Measurements from ENCODE around the gene SPOPL. TPM values are rescaled to one million over a fixed set of nuclear protein-coding genes. Genes with fewer than 3 reads are reported as not detected.

Gene SPOPL
- total RNA-seq, 4 donors from 2014 or later: 18.8 to 28.1 (median 21.9) TPM

DNA sequence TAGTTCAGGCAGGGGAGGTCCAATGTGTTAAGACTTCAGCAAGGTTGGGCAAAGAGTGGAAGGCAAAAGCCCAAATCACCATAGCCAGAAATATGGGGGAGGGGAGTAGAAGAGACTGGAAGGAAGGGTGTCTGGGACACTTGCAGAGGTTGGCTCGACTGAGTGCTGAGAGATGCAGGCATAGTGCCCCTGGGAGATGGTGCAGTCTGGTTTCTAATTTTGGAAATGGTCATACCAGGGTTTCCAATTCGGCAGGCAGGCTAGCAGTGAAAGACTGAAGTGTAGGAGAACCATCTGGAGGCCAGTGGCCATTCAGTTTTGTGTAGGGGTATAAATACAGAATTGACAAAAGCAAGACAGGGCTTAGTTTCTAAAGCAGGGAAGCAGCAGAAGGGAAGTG is 6.2 kb upstream of the SPOPL start:
- Histone ChIP-seq H3K9me3 (no peaks in the 10 kb centered on the region), H3K36me3 (no peaks in the 10 kb centered on the region), H3K4me3 (no peak overlapping the region), H3K4me1 (peaks cover 0 to 4% (median 0%) of the 10 kb centered on the region in 4 donors), H3K27ac (no peak overlapping the region), H3K27me3 (no peaks in the 10 kb centered on the region)
- DNase-seq: no peak
- no peak for TF ChIP-seq POLR2A (IDR thresholded peaks at IDR 0.05)

DNA sequence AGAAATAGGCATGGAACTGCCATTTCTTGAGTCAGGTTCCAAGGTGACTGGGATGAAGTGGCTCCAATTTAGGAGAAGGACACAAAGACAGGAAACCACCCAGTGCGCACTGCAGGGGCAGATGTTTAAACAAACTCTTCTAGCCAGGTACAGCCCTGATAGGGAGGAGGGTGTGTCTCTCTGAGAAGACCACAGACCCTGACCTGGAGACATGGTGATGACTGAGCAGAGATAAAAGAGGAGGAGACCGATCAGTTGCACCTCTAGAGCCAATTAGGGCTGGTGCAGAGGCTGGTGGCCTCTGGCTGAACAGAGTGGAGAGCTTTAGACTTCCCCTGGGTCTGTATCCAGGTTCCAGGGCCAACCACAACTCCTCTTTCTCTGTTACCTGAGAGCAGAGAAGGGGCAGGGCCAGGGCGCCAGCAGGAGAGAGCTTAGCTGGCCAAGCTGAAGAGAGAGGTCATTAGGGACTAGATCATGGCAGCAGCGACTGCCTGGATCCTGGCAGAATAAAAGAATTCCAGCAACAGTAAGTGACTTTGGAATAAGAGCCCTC is 5.4 kb upstream of the SPOPL start:
- H3K36me3 ChIP-seq: no peaks in the 10 kb centered on the region
- H3K4me1 ChIP-seq: peaks cover 0 to 11% (median 0%) of the 10 kb centered on the region in 4 donors
- no peaks in the 10 kb centered on the region for H3K27me3 ChIP-seq
- DNase-seq: no peak
- TF ChIP-seq, protein P1, sequence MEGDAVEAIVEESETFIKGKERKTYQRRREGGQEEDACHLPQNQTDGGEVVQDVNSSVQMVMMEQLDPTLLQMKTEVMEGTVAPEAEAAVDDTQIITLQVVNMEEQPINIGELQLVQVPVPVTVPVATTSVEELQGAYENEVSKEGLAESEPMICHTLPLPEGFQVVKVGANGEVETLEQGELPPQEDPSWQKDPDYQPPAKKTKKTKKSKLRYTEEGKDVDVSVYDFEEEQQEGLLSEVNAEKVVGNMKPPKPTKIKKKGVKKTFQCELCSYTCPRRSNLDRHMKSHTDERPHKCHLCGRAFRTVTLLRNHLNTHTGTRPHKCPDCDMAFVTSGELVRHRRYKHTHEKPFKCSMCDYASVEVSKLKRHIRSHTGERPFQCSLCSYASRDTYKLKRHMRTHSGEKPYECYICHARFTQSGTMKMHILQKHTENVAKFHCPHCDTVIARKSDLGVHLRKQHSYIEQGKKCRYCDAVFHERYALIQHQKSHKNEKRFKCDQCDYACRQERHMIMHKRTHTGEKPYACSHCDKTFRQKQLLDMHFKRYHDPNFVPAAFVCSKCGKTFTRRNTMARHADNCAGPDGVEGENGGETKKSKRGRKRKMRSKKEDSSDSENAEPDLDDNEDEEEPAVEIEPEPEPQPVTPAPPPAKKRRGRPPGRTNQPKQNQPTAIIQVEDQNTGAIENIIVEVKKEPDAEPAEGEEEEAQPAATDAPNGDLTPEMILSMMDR (IDR thresholded peaks at IDR 0.05): no peak
- TF ChIP-seq POLR2A (IDR thresholded peaks at IDR 0.05): no peak
- H3K9me3 ChIP-seq: no peaks in the 10 kb centered on the region
- H3K4me3 ChIP-seq: no peak overlapping the region
- no peak overlapping the region for H3K27ac ChIP-seq

DNA sequence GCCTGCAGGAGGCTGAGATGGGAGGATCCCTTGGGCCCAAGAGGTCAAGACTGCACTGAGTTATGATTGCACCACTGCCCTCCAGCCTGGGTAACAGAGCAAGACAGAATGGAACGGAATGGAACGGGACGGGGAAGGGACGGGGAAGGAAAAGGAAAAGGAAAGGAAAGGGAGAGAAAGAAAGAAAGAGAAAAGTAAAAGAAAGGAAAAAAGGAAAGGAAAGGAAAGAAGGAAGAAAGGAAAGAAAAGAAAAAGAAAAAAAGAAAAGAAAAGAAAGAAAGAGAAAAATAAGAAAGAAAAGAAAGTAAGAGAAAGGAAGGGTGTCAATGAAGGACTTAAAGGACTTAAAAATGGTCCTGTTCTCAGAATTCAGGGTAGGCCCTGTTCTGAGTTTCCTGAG is 4.3 kb upstream of the SPOPL start:
- Histone ChIP-seq H3K27ac (no peak overlapping the region), H3K4me3 (no peak overlapping the region), H3K36me3 (no peaks in the 10 kb centered on the region), H3K27me3 (no peaks in the 10 kb centered on the region), H3K4me1 (peaks cover 0 to 11% (median 0%) of the 10 kb centered on the region in 4 donors), H3K9me3 (no peaks in the 10 kb centered on the region)
- TF ChIP-seq, protein P1 (IDR thresholded peaks at IDR 0.05): no peak
- TF ChIP-seq POLR2A (IDR thresholded peaks at IDR 0.05): no peak
- no peak for DNase-seq

DNA sequence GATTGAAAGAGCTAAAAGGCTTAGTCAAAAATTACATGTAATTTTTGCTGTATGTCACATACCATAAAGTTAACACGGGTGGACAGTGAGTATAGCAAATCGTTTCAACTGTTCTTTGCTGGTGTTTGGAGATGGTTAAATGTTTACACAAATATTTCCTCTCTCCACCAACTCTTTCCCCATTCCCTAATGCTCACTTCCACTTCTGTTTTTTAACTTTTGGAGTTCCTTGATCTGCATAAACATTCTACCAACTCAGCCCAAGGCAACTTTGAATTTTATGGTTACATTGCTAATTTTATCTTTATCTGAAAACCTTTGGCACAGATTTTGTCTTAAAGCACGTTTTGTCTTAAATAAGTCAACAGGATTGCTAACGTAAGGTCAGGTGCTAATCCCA is 1.9 kb upstream of the SPOPL start:
- TF ChIP-seq, protein P1 (IDR thresholded peaks at IDR 0.05): no peak
- no peak for TF ChIP-seq POLR2A (IDR thresholded peaks at IDR 0.05)
- H3K4me3 ChIP-seq: no peak overlapping the region
- no peaks in the 10 kb centered on the region for H3K36me3 ChIP-seq
- H3K27ac ChIP-seq: no peak overlapping the region
- H3K9me3 ChIP-seq: no peaks in the 10 kb centered on the region
- H3K4me1 ChIP-seq: peaks cover 0 to 23% (median 6%) of the 10 kb centered on the region in 4 donors
- no peak for DNase-seq
- H3K27me3 ChIP-seq: no peaks in the 10 kb centered on the region

DNA sequence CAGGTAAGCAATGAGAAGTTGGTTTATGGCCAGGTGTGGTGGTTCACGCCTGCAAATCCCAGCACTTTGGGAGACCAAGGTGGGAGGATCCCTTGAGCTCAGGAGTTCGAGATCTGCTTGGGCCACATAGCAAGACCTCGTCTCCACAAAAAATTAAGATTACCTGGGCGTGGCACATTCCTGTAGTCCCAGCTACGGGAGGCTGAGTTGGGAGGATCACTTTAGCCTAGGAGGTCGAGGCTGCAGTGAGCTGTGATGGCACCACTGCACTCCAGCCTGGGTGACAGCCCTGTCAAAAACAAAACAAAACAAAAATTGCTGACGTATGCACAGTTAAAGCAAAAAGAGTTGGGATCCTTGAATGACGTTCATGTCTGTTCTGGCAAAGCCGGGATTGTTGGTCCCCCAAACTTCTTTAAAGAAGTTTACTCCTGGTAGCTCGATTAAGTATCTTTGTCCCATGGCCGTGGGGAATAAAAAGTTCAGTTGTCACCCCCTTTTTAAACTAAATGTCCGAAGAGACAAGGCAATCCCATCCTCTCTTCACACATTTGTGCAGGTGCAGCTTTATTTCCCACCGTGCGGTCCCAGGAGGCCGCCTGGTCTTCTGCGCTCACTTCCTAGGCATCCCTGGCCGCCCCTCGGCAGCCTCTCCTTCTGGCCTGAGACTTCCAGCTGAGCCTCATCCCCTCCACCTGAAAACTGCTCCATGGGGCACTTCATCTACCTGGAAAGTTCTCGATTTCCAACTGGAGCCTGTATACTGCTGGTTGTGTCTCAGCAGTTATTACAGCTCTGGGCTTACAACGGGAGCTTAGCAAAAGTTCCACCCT is 762 bp upstream of the SPOPL start:
- no peaks in the 10 kb centered on the region for H3K27me3 ChIP-seq
- H3K36me3 ChIP-seq: no peaks in the 10 kb centered on the region
- TF ChIP-seq POLR2A (IDR thresholded peaks at IDR 0.05): no peak
- TF ChIP-seq, protein P1 (IDR thresholded peaks at IDR 0.05): no peak
- H3K4me1 ChIP-seq: peaks cover 0 to 26% (median 6%) of the 10 kb centered on the region in 4 donors
- H3K27ac ChIP-seq: peak overlapping the region; percentile 85 to 94 (median 90)
- H3K4me3 ChIP-seq: peak overlapping the region; percentile 81 to 96 (median 92)
- no peak for DNase-seq
- H3K9me3 ChIP-seq: no peaks in the 10 kb centered on the region

Measured in Peyer's patch (tissue), 4 donors.